HG02763 (cell line): ENCODE data around the gene IL5.
A peak's percentile ranks its signal among the peaks of the same experiment; 100 is the strongest.

Experiments used
- ATAC-seq: cut with Tn5 transposase; IDR thresholded peaks from one replicate; pipeline ENCODE4 v1.9.1; 2021; ENCODE audit warnings: mild to moderate bottlenecking, moderate library complexity; ENCODE audit not compliant: unreplicated experiment

IL5 gene

GRCh38 chr5:132499440-132500243, 43.7 kb downstream of the IL5 start:
- no peak for ATAC-seq

- no peak for ATAC-seq
Observed at GRCh38 chr5:132498686-132499271, 44.5 kb downstream of the IL5 start.

GRCh38 chr5:132498152-132498551, 45.2 kb downstream of the IL5 start:
- no peak for ATAC-seq

- no peak for ATAC-seq
Observed at GRCh38 chr5:132497488-132497997, 45.8 kb downstream of the IL5 start.

- peak; percentile 42 for ATAC-seq
Observed at GRCh38 chr5:132496631-132497487, 46.5 kb downstream of the IL5 start.

GRCh38 chr5:132496191-132496630, 47.1 kb downstream of the IL5 start:
- ATAC-seq: peak; percentile 38

- no peak for ATAC-seq
Observed at GRCh38 chr5:132495667-132496190, 47.6 kb downstream of the IL5 start.

GRCh38 chr5:132493821-132494220, 49.5 kb downstream of the IL5 start:
- ATAC-seq: no peak

GRCh38 chr5:132493241-132493640, 50.1 kb downstream of the IL5 start:
- ATAC-seq: no peak

- no peak for ATAC-seq
Observed at GRCh38 chr5:132492386-132493125, 50.8 kb downstream of the IL5 start.
